CD4-positive, alpha-beta T cell treated with Interleukin-6 for 4 hours (primary cell): ENCODE results near the gene DOLK.
A peak's percentile ranks its signal among the peaks of the same experiment; 100 is the strongest.
"Not testable (repeated sequence)": the region's sequence is repeated elsewhere in the genome, so short reads cannot be mapped to it uniquely, and the experiment has no call there.

ENCODE experiments used
- DNase-seq: peaks from one replicate; pipeline ENCODE4 v3.0.0-alpha.2; 2020; ENCODE audit warnings: mixed read lengths

The DOLK gene

DNA sequence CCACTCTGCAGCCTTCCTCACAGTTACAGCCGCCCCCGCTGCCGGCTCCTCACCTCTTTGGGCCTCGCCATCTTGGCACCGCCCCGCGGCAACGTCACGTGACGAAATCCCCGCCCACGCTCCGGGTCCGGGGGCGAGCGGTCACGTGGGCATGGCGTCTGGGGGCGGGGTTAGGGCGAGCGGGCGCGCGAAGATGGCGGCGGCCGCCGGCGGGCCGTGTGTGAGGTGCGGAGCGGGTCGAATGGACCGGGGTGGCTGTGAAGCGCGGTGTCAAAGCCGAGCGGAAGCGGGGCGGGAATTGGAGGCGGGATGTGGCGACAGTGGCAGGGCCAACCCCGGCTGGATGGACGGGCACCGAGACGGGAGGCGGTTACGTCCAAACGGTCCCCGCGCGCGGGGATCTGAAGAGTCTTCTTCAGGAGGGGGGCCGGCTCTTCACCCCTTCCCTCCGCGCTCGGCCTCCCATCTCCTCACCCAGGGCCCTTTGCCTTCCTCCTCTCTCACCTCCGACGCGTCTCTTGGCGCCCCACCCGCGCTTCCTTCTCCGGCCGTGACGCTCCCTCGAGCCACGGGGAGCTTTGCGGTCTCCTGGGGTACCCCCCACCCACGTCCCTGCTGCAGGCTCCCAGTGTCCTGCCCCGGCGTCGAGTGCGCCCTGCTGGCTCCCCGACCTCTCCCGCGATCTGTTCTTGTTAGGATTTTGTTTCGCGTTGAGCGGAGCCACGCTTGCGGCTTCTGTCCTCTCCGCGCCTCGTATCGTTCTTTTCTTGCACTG, at the start of gene DOLK, which contains the start of gene NUP188:
TSS of gene DOLK (minus strand) at position 77 of the 775 bp plus-strand sequence. CDS start 300 bp downstream, outside the sequence.
TSS of gene NUP188 (plus strand) at position 173 of the 775 bp plus-strand sequence. CDS start at position 194, 21 bp downstream.
- peak; percentile 99 for DNase-seq

DNA sequence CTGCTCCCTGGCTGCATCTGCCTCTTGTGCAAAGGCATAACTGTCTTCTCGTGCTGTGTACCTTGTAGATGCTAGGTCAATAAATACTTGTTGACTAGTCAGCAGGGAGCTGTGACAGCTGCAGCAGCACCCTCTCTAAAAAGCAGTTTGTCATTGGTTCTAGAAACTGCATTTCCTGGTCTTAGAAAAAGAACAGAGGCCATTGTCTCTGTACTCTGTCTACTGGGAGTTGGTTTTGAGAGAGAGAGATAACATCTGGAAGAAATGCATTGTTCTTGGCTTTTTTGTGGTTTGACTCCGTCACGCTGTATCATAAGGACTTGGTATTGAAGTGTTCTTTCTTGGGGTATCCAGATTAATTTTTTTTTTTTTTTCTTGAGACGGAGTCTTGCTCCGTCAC, 48.4 kb upstream of the DOLK start:
- DNase-seq = no peak

DNA sequence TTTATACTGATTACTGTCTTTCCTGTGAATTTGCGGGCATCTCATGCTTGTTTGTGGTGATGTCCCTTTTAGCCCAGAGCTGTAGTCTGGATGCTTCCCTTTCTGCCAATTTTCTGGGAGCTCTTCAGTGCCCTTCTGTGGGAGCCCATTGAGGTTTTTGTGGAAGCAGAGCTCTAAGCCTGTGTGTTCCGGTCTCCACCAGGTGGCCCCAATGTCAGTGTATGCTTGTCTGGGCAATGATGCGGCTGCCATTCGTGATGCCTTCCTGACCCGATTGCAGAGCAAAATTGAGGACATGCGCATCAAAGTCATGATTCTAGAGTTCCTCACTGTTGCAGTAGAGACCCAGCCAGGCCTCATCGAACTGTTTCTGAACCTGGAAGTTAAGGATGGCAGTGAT, 45.6 kb upstream of the DOLK start:
- DNase-seq = no peak

DNA sequence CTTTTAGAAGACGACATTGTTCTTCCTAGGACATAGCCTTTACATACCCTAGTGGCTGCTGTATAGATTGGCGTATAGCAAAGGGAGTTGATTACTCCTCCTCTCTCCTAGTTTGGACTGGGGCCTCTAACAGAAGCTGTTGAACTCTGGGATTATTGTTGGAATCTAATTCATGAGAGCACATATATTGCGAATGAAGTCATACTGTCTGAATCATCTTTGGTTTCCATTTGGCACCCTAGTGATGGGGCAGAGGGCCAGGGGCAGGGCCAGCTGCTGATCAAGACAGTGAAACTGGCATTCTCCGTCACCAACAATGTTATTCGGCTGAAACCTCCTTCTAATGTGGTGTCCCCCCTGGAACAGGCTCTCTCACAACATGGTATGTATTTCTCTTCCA, 40.4 kb upstream of the DOLK start:
- no peak for DNase-seq

DNA sequence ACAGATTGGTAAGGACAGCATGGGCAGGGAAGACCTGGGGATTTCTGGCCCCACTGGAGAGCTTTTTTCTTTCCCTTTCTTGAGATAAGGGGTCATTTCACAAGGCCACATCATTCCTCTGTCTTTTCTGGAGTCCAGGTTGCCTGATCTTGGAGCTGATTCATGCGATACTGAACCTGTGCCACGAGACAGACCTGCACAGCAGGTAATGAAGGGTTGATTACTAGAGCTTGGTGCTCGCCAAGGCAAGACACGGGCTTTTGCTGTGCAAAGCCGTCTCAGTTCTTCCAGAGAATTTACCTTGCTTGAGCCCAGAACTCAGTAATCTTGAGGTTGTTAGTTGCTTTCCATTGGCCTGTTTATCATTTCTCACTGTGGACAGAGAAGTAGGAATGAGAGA, 39.3 kb upstream of the DOLK start:
- no peak for DNase-seq

DNA sequence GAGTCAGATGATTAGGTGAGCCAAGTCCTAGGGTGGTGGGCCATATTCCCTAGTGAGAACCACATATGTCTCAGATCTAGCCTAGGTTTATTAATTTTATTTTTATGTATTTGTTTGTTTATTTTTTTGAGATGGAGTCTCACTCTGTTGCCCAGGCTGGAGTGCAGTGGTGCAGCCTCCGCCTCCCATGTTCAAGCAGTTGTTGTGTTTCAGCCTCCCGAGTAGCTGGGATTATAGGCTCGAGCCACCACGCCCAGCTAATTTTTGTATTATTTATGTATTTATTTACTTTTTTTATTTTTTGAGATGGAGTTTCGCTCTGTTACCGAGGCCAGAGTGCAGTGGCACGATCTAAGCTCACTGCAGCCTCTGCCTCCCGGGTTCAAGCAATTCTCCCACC, 36.1 kb upstream of the DOLK start:
- DNase-seq = no peak

DNA sequence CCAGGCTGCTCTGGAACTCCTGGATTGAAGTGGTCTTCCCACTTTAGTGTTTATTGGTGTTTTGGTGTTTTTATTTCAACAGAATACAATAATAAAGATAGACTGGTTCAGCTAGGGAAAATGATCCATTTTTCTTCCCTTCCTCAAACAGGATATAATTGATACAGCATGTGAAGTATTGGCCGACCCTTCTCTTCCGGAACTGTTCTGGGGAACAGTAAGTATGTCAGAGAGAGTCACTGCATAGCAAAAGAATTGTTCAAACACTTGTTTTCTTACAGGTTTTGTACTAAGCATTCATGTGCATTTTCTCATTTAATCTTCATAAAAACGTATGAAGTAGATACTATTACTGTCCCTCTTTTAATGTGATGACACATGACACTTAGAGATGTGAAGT, 31.7 kb upstream of the DOLK start:
- no peak for DNase-seq

DNA sequence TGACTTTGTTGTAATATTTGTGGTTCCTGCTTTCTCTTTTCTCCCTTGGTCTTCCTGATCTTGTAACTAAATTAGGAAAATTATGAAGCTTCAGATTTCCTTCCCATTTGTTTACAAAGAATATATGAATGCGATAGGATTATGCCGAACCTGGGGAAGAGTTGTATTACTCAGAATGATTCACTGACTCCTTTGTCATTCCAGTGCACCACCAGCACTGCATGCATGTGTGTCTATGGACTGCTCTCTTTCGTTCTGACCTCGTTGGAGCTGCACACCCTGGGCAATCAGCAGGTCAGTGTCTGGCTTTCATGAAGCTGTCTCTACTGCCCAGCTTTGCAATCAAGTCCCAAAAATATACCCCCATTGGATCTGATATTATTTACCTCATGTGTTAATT, 25.6 kb upstream of the DOLK start:
- DNase-seq = no peak

DNA sequence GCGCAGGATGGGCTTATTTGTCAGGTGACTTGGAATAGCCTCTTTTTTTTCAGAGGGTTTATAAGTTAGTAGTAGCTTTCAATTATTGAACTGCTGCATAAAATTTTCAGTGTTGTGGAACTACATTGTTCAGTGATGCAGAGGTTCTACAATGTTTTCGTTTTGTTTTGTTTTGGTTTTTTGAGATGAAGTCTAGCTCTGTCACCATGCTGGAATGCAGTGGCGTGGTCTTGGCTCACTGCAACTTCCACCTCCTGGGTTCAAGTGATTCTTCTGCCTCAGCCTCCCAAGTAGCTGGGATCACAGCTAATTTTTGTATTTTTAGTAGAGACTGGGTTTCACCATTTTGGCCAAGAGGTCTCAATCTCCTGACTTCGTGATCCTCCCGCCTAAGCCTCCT, 22.1 kb upstream of the DOLK start:
- DNase-seq = no peak

DNA sequence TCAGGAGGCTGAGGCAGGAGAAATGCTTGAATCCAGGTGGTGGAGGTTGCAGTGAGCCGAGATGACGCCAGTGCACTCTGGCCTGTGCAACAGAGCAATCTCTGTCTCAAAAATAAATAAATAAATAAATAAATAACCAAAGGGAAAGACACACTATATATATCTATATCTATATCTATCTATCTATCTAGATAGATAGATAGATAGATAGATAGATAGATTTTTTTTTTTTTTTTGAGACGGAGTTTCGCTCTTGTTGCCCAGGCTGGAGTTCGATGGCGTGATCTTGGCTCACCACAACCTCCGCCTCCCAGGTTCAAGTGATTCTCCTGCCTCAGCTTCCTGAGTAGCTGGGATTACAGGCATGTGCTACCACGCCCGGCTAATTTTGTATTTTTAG, 14.0 kb upstream of the DOLK start:
- DNase-seq = not testable (repeated sequence)

DNA sequence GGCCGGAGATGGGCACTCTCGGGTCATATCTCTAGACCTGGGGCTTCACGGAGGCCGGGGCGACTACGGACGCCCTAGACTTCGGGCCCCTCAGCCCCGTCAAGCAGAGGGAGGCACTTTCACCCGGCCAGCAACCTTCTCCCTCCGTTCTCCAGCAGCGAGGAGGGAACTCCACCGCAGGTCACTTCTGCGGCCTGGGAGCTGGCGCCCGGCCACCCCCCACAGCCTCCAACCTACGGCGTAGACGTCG, 201 bp downstream of the DOLK start:
- no peak for DNase-seq

DNA sequence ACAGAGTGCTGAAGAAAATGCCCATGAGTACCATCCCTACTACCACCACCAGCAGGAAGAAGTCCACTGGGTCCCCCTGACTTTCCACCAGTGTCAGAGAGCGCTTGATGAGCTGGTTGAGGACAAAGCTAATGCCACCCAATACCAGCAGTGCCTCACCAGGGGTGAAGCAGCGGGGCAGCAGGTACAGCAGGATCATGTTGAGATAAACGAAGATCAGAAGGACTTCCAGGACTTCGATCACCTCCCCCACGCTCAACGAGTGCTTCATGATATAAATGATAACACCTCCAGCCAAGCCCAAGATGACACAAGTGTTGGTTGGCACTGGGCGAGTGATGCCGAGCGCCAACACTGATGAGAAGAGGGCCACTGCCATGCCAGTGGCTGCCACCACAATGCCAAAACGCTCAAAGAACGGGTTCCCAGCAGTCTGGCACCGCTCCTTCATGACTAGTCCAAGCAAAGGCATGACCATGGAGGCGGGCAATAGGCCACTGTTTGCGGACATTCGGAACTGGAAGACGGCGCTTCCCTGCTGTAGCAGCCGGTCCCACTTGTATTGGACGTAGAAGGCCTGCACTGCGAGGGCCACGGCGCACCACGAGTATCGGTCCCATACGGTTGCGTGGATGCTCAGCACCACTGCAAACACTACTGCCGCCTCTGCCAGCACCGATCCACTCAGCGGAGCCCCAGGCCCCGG, 679 bp downstream of the DOLK start:
- peak; percentile 38 for DNase-seq

DNA sequence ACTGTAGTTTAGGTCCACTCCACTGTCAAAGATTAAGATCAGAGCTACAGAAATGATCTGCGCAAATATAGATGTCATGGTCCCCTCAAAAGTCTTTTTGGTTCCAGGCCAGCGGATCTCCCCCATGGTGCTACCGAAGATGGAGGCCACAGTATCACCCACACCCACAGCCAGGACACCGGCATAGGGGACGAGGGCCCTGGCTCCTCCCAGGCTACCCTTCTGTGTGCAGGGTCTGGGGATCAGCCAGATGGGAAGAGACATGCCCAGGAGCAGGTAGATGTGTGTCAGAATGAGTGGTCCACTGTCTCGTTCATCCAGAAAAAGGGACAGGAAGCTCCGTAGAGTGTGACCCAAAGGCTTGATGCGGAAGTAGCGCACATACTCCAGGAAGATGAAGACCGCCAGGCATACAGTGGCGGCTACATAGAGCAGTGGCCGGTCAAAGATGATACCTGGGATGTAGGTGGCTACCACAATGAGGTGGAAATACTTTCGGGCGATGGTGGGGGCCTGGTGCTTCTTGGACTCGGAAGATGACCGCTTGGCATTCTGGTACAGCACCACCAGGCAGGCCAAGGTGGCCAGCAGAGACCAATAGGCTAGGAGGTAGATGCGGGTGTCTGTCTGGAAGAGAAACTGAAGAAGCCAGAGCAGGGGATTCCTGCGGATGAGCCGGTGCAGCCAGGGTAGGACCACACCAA, 1.5 kb downstream of the DOLK start:
- no peak for DNase-seq

DNA sequence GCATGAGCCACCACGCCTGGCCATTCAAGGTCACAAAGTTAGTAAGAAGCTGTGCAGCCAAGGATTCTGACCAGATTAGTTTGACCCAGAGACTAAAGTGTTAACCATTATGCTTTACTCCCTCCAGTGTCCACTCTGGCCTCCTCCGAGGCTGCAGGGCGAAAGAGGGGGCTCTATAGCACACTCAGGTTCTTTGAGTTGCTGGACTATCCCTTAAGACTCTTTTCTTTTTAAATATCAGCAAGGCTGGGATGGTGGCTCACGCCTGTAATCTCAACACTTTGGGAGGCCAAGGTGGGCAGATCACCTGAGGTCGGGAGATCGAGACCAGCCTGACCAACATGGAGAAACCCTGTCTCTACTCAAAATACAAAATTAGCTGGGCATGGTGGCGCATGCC, 2.4 kb downstream of the DOLK start:
- DNase-seq = not testable (repeated sequence)

DNA sequence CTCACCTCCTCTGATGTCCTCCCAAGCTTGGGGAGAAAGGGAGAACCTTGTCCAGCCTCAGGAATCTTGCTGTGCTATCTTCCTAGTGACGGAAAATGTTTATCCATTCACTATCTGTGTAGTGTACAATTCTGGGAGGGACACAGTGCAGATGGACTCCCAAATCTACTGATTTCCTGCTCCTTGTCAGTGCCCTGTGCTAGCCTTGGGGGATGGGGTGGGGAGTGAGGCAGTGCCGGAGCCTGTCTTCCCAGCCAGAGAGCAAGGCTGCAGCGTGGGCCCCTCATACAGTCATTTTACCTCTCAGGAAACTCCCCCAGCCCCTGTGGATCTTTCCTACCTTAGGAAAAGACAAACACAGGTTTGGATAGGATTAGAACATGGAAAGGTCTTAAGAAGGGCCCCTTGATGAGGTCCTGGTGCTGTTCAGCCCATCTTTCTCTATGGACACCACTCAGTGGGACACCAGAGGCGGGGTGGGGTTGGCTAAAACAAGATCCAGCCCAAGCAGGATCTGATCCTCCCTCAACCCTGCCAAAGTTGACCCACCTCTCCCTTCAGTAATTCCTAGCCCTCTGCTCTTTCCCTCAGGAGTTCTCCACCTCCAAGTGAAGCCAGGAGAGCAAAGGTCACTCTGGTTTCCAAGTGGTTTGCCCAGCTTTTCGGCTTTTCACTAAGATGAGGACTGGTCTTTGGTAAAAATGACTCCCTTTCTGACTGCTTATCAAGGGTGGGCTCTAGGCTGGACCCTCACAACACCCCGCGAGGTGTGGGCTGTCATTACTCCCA, 3.4 kb downstream of the DOLK start:
- no peak for DNase-seq

DNA sequence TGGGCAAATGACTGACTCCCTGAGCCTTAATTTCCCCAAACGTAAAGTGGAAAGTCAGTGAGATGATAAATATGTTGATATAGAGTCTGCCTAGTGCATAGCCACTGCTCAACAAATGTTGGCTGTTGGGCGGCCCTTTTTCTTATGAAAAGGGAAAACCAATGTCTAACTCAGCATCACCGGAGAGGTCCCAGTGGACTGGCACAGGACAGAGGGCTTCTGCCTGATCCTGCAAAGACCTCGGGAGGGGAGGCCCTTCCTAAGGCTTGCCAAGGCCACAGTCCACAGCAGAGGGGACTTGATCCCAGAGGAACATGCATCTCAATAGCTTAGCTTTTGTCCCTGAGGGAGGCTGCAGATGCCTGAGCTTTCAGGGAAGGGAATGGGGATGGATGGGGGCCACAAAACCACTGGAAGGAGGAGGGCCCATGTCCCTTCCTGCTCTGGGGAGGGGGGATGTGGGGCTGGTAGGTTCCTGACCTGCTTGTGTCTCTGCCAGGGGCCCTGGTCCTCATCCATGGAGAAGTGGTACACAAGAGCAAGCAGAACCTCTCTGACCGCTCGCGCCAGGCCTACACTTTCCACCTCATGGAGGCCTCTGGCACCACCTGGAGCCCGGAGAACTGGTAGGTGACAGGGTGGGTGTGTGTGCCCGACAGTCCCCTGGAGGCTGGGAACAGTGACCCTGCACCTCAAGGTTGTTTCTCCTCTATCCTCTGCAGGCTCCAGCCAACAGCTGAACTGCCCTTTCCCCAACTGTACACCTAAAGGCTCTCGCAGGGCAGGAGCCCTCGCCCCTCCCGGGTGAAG, 6.3 kb downstream of the DOLK start:
- no peak for DNase-seq

DNA sequence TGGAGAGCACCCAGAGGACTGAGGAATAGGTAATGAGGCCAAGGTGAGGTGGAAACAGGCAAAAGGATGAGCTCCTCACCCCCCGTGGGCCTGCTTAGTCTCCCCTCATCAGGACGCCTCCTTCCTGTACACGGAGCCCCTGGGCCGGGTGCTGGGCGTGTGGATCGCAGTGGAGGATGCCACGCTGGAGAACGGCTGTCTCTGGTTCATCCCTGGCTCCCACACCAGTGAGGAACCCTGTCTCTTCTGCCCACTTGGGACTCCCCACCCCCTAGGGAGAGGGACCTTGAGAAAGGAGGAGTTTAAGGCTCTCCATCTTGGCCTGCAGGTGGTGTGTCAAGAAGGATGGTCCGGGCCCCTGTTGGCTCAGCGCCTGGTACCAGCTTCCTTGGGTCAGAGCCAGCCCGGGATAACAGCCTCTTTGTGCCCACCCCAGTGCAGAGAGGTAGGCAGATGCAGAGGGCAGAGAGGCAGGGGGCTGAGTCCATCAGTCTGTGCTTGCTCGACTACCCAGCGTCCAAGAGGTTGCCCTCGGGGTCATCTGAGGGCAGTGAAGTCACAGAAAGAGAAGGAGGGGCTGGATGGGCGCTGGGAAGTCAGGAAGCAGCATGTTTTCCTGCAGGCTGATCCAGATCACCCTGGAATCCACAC, 7.0 kb downstream of the DOLK start:
- no peak for DNase-seq

DNA sequence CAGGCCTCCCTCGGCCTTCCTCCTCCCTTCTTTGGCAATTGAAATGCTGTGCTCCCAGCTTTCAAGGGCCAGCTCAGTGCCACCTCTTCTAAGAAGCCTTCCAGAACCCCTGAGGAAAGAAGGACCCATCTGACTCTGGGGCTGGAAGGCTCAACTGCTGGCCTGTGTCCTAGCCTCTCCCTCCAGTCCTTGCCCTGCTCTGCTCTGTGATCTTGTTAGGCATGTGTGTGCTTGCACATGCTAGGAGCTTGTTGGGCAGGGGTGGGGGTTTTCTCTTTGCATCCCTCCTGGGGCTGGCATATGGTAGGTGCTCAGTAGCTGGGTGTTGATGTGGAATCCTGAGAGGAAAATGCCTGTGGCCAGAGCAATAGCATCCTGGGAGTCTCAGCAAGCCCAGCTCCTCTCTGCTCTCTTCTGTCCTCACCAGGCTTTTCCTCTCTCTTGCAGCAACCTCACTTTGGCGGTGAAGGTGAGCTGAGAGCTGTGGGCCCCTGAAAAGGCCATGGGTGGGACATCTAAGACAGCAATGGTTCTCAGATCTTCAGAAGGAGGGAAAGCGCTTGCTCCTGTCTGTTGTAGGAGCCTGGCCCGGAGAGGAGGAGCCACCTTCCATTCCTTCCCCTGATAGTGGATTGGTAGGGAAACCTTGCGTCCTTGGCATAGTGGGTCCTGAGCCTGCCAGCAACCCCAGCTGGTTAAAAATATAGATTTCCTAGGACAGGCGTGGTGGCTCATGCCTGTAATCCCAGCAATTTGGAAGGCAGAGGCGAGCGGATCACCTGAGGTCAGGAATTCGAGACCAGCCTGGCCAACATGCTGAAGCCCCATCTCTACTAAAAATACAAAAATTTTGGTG, 9.9 kb downstream of the DOLK start:
- DNase-seq = no peak

DNA sequence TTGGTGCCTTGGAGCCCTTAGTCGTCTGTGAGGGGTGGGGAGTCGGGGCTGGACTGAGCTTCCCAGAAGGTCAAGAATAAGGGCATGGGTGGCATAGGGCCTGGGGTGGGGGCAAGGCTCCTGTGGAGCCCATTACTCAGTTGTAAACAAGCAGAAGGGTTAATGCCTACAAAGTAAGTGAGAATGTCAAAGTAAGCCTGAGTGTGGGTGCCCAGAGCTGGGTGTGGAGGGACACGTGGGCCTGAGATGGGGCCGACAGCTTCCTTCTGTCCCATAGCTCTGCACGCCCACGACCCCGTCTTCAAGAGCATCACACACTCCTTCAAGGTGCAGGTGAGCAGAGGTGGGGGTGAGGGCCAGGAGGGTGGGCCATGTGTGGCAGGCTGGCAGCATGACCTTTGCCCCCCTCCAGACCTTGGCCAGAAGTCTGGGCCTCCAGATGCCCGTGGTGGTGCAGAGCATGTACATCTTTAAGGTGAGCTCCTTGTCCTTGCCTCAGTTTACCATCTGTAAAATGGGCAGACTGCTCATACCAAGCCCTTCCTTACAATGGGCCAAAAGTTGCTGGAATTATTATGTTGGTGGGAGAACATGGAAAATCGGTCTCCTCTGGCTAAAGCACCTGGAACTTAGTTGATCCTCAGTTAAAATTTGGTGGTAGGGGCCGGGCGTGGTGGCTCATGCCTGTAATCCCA, 11.1 kb downstream of the DOLK start:
- DNase-seq = no peak

DNA sequence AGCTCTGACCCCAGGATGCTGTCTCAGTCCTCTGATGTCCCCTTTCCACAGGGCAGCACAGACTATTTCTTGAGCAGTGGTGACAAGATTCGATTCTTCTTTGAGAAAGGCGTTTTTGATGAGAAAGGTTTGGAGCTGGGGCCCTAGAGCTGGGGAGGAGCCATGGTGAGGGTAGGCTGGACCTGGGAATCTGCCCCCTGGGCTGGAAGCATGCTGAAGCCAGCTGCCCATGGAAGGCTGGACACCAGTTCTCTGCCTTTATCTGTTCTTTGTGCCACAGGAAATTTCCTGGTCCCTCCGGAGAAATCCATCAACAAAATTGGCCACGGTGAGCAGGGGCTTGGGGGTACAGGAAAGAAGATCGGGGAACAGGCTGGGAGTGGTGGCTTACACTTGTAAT, 13.7 kb downstream of the DOLK start:
- no peak for DNase-seq
